Astrocyte (in vitro differentiated cells and primary cell): Measurements from ENCODE around the gene YIF1A. TPM values are rescaled to one million over a fixed set of nuclear protein-coding genes. Genes with fewer than 3 reads are reported as not detected.

Experiments used
- DNase-seq: peaks from one replicate; pipeline ENCODE4 v3.0.0-alpha.2; 2010; ENCODE audit warnings: low read depth
- FAIRE-seq: peaks from 2 replicates; lab custom pipeline; 2011; peaks lifted over from hg19 to GRCh38; lab: Jason Lieb, UNC
- H2AFZ ChIP-seq: 2 replicates; pipeline ENCODE4 v1.6.0; 2012; ENCODE audit warnings: low read depth, low read length, inconsistent platforms
- H3K27ac ChIP-seq: 2 replicates; pipeline ENCODE4 v1.5.1; 2011; ENCODE audit warnings: low read depth, low read length, inconsistent platforms
- H3K27me3 ChIP-seq: 2 replicates; pipeline ENCODE4 v1.6.0; 2011; ENCODE audit warnings: low read length, inconsistent platforms; ENCODE audit not compliant: insufficient read depth
- H3K36me3 ChIP-seq: 2 replicates; pipeline ENCODE4 v1.5.1; 2011; ENCODE audit warnings: low read length, inconsistent platforms; ENCODE audit not compliant: insufficient read depth
- H3K4me1 ChIP-seq: 2 replicates; pipeline ENCODE4 v1.5.1; 2011; ENCODE audit warnings: low read length, inconsistent platforms; ENCODE audit not compliant: insufficient read depth
- H3K4me2 ChIP-seq: 2 replicates; pipeline ENCODE4 v1.6.0; 2012; ENCODE audit warnings: low read length, inconsistent platforms
- H3K4me3 ChIP-seq: 2 replicates; pipeline ENCODE4 v1.5.1; 2011; ENCODE audit warnings: low read depth, mild to moderate bottlenecking, low read length, inconsistent platforms; ENCODE audit not compliant: insufficient read depth
- H3K79me2 ChIP-seq: 2 replicates; pipeline ENCODE4 v1.6.0; 2012; ENCODE audit warnings: mild to moderate bottlenecking, low read length, inconsistent platforms; ENCODE audit not compliant: insufficient read depth
- H3K9ac ChIP-seq: 2 replicates; pipeline ENCODE4 v1.6.0; 2012; ENCODE audit warnings: mild to moderate bottlenecking, low read length, inconsistent platforms
- H3K9me3 ChIP-seq: 2 replicates; pipeline ENCODE4 v1.5.1; 2012; ENCODE audit warnings: low read depth, mild to moderate bottlenecking, low read length, inconsistent platforms; ENCODE audit not compliant: insufficient read depth
- H4K20me1 ChIP-seq: 2 replicates; pipeline ENCODE4 v1.6.0; 2012; ENCODE audit warnings: low read length, inconsistent platforms; ENCODE audit not compliant: insufficient read depth
- H3K27ac Mint-ChIP-seq: one replicate; pipeline ENCODE4 v1.8.0; 2021; ENCODE audit warnings: mild to moderate bottlenecking, mixed read lengths; ENCODE audit not compliant: unreplicated experiment
- H3K27me3 Mint-ChIP-seq: one replicate; pipeline ENCODE4 v1.8.0; 2021; ENCODE audit warnings: low read depth, mixed read lengths; ENCODE audit not compliant: unreplicated experiment
- H3K36me3 Mint-ChIP-seq: one replicate; pipeline ENCODE4 v1.8.0; 2021; ENCODE audit warnings: low read depth, mixed read lengths; ENCODE audit not compliant: unreplicated experiment
- H3K4me1 Mint-ChIP-seq: one replicate; pipeline ENCODE4 v1.8.0; 2021; ENCODE audit warnings: low read depth, mixed read lengths; ENCODE audit not compliant: unreplicated experiment
- H3K4me3 Mint-ChIP-seq: one replicate; pipeline ENCODE4 v1.8.0; 2021; ENCODE audit warnings: mild to moderate bottlenecking, moderate library complexity, mixed read lengths; ENCODE audit not compliant: unreplicated experiment
- H3K9me3 Mint-ChIP-seq: one replicate; pipeline ENCODE4 v1.8.0; 2021; ENCODE audit warnings: mild to moderate bottlenecking, mixed read lengths; ENCODE audit not compliant: unreplicated experiment
- CTCF ChIP-seq: IDR thresholded peaks from 2 replicates; pipeline ENCODE4 v1.5.1; 2011; ENCODE audit warnings: low read depth, mild to moderate bottlenecking, inconsistent platforms, low read length, moderate library complexity; ENCODE audit not compliant: insufficient read depth
- EZH2 ChIP-seq: IDR thresholded peaks from 2 replicates; pipeline ENCODE4 v1.6.1; 2012; ENCODE audit warnings: mild to moderate bottlenecking, low read length, inconsistent platforms; ENCODE audit not compliant: insufficient read depth
- total RNA-seq: library from RNA; stranded (reverse); gene quantifications from 2 replicates; pipeline ENCODE4 v1.2.1, GENCODE V29; 2021

The YIF1A gene
- total RNA-seq, 1 donor from 2014 or later = 129 TPM

DNA sequence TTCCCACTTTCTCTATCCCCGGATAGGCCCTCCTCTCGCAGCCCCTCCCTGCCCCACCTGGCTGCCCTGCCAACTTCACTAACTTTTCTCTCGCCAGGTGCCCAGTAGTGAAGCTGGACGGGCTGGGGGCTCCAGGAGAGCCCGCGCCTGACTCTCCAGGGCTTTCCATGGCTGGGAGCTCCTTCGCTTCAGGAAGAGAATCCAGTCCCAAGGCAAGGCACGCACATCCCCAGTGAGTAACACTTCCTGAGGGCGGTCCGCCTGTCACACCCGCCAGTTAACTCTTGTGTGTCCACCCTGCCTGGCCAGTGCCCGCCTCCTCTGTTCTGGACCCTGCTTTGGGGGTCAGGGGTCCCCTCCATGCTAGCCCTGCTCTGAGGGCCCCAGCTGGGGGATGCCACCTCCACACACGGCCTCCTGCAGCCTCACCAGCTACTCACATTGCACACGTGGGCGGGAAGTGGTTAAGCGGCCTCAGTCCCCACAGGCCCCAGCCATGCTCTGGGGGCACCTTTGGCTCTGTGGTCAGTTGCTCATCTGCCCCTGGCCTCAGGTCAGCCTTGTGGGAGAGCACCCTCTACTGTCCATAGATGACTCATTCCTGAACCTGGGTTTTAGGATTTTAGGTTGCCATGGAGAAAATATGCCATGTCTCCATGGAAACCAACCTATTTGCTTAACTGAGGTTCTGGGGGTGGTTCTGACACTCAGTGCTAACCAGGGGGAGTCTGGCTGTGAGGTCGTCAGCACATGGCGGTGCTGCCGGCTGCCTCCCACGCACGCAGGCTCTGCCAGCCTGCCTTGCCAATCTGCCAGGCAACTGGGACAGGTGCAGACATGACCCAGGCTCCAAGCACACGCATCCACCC, 47.5 kb upstream of the YIF1A start, which contains the start of gene RIN1:
Gene RIN1, minus strand, starts transcription at position 201 of the 869 bp plus-strand sequence. Its CDS starts 32 bp downstream, at position 169.
- DNase-seq (peak; percentile 98), FAIRE-seq (peak; percentile 98)
- Histone ChIP-seq H3K79me2 (peaks cover 27% of the 10 kb centered on the region), H2AFZ (no peak within 1 kb of the TSS), H3K4me3 (peak within 1 kb of the TSS; percentile 74), H4K20me1 (peaks cover 46% of the 10 kb centered on the region), H3K27me3 (no peaks in the 10 kb centered on the region), H3K4me1 (peaks cover 47% of the 10 kb centered on the region), H3K9ac (peak within 1 kb of the TSS; percentile 95), H3K36me3 (peaks cover 6% of the 10 kb centered on the region), H3K4me2 (peak within 1 kb of the TSS; percentile 99), H3K9me3 (no peaks in the 10 kb centered on the region), H3K27ac (peak within 1 kb of the TSS; percentile 96)
- Mint-ChIP-seq H3K27me3 (no peaks in the 10 kb centered on the region), H3K9me3 (no peaks in the 10 kb centered on the region), H3K4me3 (peak within 1 kb of the TSS; percentile 88), H3K36me3 (peaks cover 9% of the 10 kb centered on the region), H3K4me1 (peaks cover 31% of the 10 kb centered on the region), H3K27ac (peak within 1 kb of the TSS; percentile 99)
- TF ChIP-seq EZH2 (no peak), CTCF (no peak)

GRCh38 chr11:66335531-66336233, 46.7 kb upstream of the YIF1A start:
- no peak for FAIRE-seq
- H3K27ac Mint-ChIP-seq = peak overlapping the region; percentile 99

More at GRCh38 chr11:66335531-66336233, 46.7 kb upstream of the YIF1A start:
- peak overlapping the region; percentile 74 for H3K4me3 ChIP-seq
- H2AFZ ChIP-seq = no peak overlapping the region
- peak; percentile 66 for DNase-seq
- peak overlapping the region; percentile 88 for H3K4me3 Mint-ChIP-seq
- H3K36me3 ChIP-seq = peaks cover 3% of the 10 kb centered on the region
- H3K27ac ChIP-seq = peak overlapping the region; percentile 96
- peak overlapping the region; percentile 99 for H3K4me2 ChIP-seq
- H3K9ac ChIP-seq = peak overlapping the region; percentile 95
- no peaks in the 10 kb centered on the region for H3K9me3 Mint-ChIP-seq
- peaks cover 31% of the 10 kb centered on the region for H3K4me1 Mint-ChIP-seq
- H3K27me3 Mint-ChIP-seq = no peaks in the 10 kb centered on the region
- H3K36me3 Mint-ChIP-seq = peaks cover 11% of the 10 kb centered on the region
- no peaks in the 10 kb centered on the region for H3K9me3 ChIP-seq
- H3K79me2 ChIP-seq = peaks cover 27% of the 10 kb centered on the region
- no peaks in the 10 kb centered on the region for H3K27me3 ChIP-seq
- H3K4me1 ChIP-seq = peaks cover 47% of the 10 kb centered on the region
- H4K20me1 ChIP-seq = peaks cover 48% of the 10 kb centered on the region
- TF ChIP-seq EZH2 (no peak), CTCF (no peak)
